ENCODE results near the gene MTERF2.

MTERF2 gene

DNA sequence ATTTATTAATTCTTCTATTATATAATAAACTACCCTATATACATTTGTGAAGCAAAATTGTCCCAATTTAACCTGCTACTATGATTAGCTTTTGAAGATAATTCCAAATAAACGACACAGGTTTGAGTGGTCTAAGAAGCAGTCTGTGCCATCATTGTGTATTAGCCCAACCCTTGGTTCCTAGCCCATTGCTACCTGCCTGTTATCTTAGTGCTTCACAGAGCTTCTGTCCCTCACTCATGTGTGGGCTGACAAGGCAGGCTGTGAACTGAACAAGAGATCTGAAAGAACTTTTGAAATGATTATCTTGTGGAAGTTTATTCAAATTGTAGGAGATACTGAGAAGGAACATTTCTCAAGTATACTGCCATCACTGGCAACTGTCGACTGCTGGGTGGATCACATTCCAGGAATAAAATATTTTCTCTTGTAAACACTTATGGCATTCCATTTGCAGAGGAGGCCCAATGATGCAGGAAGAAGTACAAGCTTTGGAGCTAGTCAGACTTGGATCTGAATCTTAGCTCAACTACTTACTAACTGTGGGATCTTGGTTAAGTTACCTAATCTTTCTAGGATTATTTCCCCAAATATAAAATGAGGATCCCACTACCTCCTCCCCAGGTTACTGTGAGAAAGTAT, 7.8 kb upstream of the MTERF2 start:
- DNase-seq (ENCODE audit: low read depth in 1 of 2, low spot score in 1 of 2): no peak

DNA sequence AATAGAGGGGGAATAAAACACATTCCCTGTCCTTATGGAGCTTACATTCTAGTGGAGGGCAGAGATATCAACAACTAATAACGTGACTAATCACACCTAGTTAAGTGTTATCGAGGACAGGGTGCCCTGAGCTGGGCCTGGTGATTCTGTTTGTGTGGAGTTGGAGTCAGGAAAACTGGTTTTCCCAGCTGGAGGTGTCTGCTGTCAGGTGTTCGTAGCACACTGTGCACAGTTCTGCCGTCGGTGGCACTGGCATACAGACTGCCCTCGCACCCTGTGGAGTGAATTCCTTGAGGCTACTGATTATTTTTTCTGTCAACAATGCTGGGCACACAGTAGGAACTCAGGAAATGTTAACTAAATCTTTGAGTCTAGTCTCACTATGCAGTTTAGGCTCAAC, 900 bp upstream of the MTERF2 start:
- no peak for DNase-seq (ENCODE audit: low read depth in 1 of 2, low spot score in 1 of 2)

DNA sequence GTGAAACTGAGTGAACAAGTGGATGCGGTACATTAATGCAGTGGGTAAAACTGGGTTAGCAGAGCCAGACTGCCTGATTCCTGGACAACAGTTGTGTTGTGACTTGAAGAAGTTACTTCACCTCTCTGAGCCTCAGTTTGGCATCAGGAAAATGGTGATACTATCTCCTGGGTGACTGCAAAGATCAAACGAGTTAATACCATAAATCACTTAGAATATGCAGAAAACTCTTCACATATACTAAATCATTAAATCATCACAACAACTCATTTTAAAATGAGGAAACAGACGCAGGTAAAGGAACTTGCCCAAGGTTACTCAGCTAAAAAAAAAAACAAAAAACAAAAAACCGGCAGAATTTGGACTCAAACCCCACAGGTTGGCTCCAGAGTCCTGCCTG, 811 bp downstream of the MTERF2 start:
- DNase-seq (ENCODE audit: low read depth in 1 of 2, low spot score in 1 of 2): no peak

GRCh38 chr12:106985479-106985878, 1.5 kb downstream of the MTERF2 start:
- no peak for DNase-seq (ENCODE audit: low read depth in 1 of 2, low spot score in 1 of 2)

- DNase-seq (ENCODE audit: low read depth in 1 of 2, low spot score in 1 of 2): no peak
Observed at GRCh38 chr12:106984588-106985137, 2.3 kb downstream of the MTERF2 start.

- DNase-seq (ENCODE audit: low read depth in 1 of 2, low spot score in 1 of 2): no peak
Observed at GRCh38 chr12:106982229-106982628, 4.7 kb downstream of the MTERF2 start.

- no peak for DNase-seq (ENCODE audit: low read depth in 1 of 2, low spot score in 1 of 2)
Observed at GRCh38 chr12:106981788-106982187, 5.2 kb downstream of the MTERF2 start.

DNA sequence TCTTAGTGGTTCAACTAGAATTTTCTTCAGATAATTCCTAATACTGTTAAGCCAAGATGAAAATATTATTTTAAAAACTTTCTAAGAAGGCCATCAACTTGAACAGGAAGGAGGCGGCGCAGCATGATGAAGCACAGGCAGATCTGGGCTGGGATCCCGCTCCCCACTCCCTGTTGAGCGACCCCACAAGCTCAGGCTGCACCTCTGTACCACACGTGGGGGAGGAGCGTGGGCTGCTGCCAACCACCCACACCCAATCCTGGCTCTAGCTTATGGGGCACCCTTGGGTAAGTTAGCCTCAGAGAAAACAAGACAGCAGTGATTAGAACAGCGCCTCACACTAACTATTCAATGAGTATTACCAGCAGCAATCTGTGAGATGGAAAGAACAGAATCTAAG, 6.0 kb downstream of the MTERF2 start:
- DNase-seq (ENCODE audit: low read depth in 1 of 2, low spot score in 1 of 2): no peak

DNA sequence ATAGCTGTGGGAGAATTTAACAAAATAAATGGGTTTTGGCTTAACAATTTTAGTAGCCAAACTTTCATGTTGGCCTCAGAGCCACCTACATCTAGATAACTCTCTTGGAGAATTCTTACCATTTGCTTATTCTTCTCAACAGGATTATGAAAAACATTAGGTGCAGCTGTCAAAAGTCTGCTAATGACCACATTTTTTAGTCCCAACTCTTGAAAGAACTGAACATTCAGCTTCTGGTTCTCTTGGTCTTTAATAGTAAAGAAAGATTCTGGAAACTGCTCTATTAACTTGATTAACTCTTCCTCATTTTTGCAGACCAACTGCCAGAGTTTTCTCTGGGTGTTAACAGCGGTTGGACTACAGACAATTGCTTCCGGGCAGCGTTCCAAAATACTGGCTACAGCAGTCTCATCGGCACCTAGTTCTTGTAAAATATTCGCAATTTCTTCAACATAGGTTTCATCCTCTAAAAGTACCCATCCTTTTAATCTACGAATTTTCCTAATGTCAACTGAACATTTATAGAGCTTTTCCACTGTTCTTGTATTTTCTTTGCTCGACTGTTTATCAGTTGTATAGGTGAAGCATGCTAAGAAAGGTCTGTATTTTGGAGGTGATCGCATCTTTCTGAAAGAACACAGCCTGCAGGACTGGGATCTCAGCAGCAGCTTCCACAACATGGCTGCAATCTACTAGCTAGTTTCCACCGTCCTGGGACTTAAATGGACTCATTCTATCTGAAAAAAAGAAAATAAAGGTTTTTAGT, 8.7 kb downstream of the MTERF2 start:
- no peak for DNase-seq (ENCODE audit: low read depth in 1 of 2, low spot score in 1 of 2)

GRCh38 chr12:106976668-106977067, 10.3 kb downstream of the MTERF2 start:
- DNase-seq (ENCODE audit: low read depth in 1 of 2, low spot score in 1 of 2): no peak

DNA sequence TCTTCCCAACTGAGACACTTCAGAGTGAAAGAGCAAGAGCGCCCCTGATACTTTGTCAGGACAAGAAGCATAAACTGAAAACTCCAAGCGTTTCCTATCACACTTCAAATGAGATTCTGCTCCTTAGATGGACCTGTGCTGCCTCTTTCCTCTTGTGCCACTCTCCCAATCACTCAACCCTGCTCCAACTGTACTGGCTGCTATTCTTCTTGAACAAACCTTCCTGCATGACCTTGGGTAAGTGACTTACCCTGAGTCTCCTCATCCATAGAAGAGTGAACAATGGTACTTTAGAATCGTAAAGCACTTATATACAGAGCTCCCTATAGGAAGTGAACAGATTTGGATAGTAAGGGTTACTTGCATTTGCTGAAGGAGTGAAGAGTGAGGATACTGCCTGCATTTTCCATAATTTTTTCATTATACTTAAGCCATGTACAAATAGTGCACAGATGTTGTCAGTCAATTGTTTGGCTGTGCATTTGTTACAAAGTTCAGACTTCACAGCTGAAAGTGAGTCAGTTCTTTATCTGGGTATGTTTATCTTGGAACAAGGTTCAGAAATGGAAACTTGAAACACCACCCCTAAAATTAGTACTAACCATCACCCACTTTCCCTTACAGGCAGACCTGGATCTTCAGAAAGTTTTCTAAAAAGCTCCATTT, 10.8 kb downstream of the MTERF2 start:
- DNase-seq (ENCODE audit: low read depth in 1 of 2, low spot score in 1 of 2): no peak

DNA sequence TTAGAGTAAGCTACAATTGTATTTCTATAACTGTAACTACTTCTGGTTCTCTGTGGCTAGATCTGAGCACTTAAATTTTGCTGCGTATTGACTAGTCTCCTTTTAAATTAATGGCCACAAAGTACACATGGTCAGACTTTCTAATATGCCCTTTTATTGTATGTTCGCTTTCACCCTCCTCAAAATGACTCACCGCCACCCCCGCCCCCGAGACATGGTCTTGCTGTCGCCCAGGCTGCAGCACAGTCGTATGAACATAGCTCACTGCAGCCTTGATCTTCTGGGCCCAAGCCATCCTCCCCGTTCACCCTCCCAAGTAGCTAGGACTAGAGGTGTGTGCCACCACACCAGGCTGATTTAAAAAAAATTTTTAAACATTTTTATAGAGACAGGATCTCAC, 11.8 kb downstream of the MTERF2 start:
- no peak for DNase-seq (ENCODE audit: low read depth in 1 of 2, low spot score in 1 of 2)

DNA sequence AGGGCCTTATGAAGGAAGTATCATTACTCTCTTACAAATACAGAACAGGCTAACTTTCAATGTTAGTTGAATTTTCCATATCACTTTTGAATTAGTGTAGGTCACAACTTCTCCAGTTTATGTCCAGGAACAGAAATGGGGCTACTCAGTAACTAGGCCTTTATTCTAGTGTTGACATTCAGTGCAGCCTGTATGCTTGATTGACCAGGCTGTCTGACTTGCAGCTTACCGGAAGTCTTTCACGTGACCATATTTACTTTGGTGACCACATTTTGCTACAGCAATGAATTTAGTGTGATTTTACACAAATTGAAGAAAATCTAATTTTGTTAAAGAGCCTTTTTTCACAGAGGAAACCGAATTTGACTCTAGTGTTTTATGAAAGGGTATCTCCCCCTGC, 12.4 kb downstream of the MTERF2 start:
- no peak for DNase-seq (ENCODE audit: low read depth in 1 of 2, low spot score in 1 of 2)

GRCh38 chr12:106973545-106973944, 13.4 kb downstream of the MTERF2 start:
- no peak for DNase-seq (ENCODE audit: low read depth in 1 of 2, low spot score in 1 of 2)

GRCh38 chr12:106971065-106971464, 15.9 kb downstream of the MTERF2 start:
- DNase-seq (ENCODE audit: low read depth in 1 of 2, low spot score in 1 of 2): no peak

DNA sequence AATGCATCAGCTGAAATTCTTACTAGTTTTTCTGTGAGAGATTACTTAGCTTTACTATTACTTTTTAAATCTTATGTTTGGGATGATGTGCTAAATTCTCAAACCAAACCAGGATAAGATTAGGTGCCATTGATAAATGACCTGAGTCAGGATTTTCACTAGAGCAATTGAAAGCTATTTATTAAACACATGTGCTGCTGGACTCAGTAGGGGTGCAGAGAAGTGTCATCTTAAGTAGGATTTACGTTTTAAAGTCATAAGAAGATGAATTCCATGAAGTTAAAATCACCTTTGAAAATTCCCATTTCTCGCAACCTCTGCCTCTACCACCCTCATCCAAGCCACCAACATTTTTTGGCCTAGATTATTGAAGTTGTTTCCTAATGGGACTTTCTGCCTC, 22.4 kb downstream of the MTERF2 start:
- no peak for DNase-seq (ENCODE audit: low read depth in 1 of 2, low spot score in 1 of 2)

DNA sequence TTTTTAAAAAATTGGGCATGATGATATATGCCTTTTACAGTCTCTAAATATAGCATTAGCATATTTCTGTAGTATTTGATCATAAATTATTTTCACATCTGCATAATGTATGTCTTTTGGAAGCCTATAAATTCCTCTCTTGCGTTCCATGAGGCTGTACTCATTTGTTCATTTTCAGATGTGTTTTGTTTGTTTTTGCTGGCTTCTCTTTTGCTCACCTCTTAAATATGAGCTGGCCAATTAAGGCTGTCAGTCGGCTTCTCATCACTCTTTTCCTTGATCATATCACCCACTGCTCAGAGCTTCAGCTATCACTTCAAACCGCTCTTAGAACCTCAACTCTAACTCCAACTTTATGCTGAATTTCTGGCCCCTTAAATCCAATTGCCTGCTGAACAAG, 24.7 kb downstream of the MTERF2 start:
- DNase-seq (ENCODE audit: low read depth in 1 of 2, low spot score in 1 of 2): no peak

GRCh38 chr12:106960443-106960842, 26.5 kb downstream of the MTERF2 start:
- no peak for DNase-seq (ENCODE audit: low read depth in 1 of 2, low spot score in 1 of 2)

- no peak for DNase-seq (ENCODE audit: low read depth in 1 of 2, low spot score in 1 of 2)
Observed at GRCh38 chr12:106957583-106957982, 29.4 kb downstream of the MTERF2 start.

GRCh38 chr12:106956048-106956578, 30.8 kb downstream of the MTERF2 start:
- peak; percentile 20 to 33 for DNase-seq (ENCODE audit: low read depth in 1 of 2, low spot score in 1 of 2)

DNA sequence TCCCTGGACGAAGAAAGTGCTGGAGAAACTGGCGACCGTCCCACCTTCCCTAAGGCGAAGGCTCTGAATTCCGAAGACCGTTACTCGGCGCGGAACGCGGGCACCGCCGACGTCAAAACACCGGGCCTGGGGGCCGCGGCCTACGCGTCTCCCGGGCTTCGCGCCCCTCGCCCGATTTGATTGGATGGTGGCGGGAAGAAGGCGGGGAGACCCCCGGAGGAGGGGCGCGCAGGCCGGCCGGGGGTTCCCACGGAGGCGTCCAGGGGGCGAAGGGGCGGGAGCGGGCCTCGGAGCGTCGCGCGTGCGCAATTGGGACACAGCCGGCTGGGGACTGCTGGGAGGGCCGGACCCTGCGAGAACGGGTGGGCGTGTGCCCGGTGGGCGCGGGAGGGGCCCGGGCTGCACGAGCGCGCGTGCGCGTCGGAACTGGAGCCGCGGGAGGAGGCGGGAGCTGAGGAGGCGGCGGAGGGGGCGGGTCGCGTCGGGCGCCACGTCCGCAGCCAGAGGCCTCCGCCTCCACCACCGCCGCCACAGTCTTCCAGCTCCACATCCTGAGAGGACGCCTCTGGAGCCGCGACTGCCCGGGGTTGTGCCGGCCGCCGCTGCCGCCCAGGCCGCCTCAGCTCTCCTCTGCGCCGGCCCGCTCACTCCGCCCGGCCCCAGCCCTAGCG, 31.4 kb downstream of the MTERF2 start, which contains the start of gene TMEM263:
Gene TMEM263 (plus strand): TSS at position 531 of the 671 bp plus-strand sequence. CDS start 11,210 bp downstream, outside the sequence.
- DNase-seq (ENCODE audit: low read depth in 1 of 2, low spot score in 1 of 2): peak; percentile 76 to 91

Data from activated T-helper 1 cell treated with anti-CD3 and anti-CD28 coated beads, Interleukin-2, amount 50 U/mL, for 16 hours (primary cell).